ENCODE data around the gene CDH8.

DNA sequence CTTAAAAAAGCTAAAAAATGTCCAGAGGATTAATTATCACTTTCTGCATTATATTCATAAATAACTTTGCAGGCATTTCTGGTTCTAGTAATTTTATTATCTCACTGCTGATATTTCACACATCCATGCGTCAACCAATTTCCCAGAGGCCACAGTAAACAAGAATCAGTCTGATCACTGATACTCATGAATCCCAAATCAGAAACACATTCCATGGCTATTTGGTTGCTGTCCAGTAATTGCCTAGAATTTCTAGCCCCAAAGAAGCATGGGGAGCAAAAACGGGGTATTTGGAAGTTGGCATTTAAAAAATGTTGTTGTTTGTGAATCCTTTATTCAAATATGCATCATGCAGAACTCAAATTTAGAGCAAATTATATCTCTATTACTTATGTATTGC is 244.8 kb downstream of the CDH8 start:
- TF ChIP-seq, protein P1, sequence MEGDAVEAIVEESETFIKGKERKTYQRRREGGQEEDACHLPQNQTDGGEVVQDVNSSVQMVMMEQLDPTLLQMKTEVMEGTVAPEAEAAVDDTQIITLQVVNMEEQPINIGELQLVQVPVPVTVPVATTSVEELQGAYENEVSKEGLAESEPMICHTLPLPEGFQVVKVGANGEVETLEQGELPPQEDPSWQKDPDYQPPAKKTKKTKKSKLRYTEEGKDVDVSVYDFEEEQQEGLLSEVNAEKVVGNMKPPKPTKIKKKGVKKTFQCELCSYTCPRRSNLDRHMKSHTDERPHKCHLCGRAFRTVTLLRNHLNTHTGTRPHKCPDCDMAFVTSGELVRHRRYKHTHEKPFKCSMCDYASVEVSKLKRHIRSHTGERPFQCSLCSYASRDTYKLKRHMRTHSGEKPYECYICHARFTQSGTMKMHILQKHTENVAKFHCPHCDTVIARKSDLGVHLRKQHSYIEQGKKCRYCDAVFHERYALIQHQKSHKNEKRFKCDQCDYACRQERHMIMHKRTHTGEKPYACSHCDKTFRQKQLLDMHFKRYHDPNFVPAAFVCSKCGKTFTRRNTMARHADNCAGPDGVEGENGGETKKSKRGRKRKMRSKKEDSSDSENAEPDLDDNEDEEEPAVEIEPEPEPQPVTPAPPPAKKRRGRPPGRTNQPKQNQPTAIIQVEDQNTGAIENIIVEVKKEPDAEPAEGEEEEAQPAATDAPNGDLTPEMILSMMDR (conservative IDR thresholded peaks at IDR 0.05 in 1 of 2, IDR thresholded peaks at IDR 0.05 in 1 of 2; ENCODE audit: extremely low read depth in 1 of 2, insufficient read depth in 1 of 2, low read depth in 1 of 2, low read length in 2 of 2), result no peak
- TF ChIP-seq EZH2 (IDR thresholded peaks at IDR 0.05; ENCODE audit: borderline replicate concordance, low read length), result no peak

Data from mammary epithelial cell (primary cell).